Mucosa of stomach (tissue), 1 donor: ENCODE measurements around the gene SLC16A7.

Source experiments
- H3K27me3 ChIP-seq: one replicate; pipeline ENCODE4 v1.7.0; 2013; ENCODE audit warnings: mild to moderate bottlenecking, low read length; ENCODE audit not compliant: control insufficient read depth, insufficient read depth
- H3K36me3 ChIP-seq: one replicate; pipeline ENCODE4 v1.7.0; 2013; ENCODE audit warnings: low read length; ENCODE audit not compliant: control insufficient read depth, insufficient read depth
- H3K4me1 ChIP-seq: one replicate; pipeline ENCODE4 v1.7.0; 2013; ENCODE audit warnings: mild to moderate bottlenecking, low read length; ENCODE audit not compliant: control insufficient read depth, insufficient read depth
- H3K4me3 ChIP-seq: one replicate; pipeline ENCODE4 v1.7.0; 2013; ENCODE audit warnings: low read length
- H3K9ac ChIP-seq: one replicate; pipeline ENCODE4 v1.7.0; 2013; ENCODE audit warnings: mild to moderate bottlenecking, low read length, moderate library complexity
- H3K9me3 ChIP-seq: one replicate; pipeline ENCODE4 v1.7.0; 2013; ENCODE audit warnings: mild to moderate bottlenecking, low read length, moderate library complexity; ENCODE audit not compliant: control insufficient read depth
- donor health status: Pancreatic carcinoma.

SLC16A7 gene

DNA sequence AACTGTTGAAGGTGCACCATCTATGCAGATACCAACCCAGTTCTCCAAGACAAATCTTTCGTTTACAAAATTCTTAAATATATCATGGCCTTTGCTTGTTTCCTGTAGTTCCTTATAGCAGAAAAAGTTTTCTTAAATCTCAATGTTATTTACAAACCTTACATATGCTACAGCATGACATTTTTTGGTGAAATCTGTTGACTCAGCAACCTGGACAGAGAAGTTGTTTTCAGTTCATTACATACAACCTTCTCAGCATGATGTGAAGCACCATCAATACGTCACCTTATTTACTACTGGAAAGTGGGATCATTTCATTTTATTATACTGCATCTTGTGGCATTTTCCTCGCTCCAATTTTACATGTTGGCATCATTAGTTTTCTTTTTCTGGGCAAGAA lies 231.9 kb downstream of the SLC16A7 start:
- H3K4me3 ChIP-seq: no peak overlapping the region
- H3K36me3 ChIP-seq: no peaks in the 10 kb centered on the region
- no peak overlapping the region for H3K9ac ChIP-seq
- H3K27me3 ChIP-seq: no peaks in the 10 kb centered on the region
- no peaks in the 10 kb centered on the region for H3K9me3 ChIP-seq
- no peaks in the 10 kb centered on the region for H3K4me1 ChIP-seq

DNA sequence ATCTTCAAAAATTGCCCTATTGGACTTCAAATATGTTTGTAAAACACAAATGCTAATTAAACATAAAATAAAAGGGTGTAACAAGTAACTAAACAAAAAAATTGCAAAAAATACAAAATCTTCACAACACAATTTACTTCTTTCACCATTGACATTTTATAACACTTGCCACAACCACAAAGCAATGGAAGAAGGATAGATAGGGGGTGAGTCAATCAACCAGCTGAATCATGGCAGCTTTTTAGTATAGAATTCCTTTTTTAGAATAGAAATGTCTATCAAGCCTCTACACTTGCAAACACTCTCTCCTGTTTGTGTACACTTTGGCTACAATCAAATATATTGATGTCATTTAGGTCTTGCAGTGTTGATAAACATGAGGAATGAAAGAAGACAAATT lies 232.7 kb downstream of the SLC16A7 start:
- Histone ChIP-seq H3K27me3 (no peaks in the 10 kb centered on the region), H3K36me3 (no peaks in the 10 kb centered on the region), H3K9ac (no peak overlapping the region), H3K4me3 (no peak overlapping the region), H3K4me1 (no peaks in the 10 kb centered on the region), H3K9me3 (no peaks in the 10 kb centered on the region)

DNA sequence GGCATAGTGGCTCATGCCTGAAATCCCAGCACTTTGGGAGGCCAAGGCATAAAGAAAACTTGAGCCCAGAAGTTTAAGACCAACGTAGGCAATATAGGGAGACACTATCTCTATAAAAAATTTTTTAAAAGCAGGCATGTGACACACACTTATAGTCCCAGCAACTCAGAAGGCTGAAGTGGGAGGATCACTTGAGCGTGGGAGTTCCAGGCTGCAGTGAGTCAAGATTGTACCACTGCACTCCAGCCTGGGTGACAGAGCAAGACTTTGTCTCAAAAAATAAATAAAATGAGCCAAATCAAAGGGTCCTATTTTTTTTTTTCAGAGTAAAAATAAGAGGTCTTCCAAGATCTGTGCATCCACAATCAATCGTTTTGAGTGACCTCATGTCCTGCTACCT lies 237.6 kb downstream of the SLC16A7 start:
- Histone ChIP-seq H3K36me3 (no peaks in the 10 kb centered on the region), H3K9ac (no peak overlapping the region), H3K27me3 (no peaks in the 10 kb centered on the region), H3K4me3 (no peak overlapping the region), H3K9me3 (no peaks in the 10 kb centered on the region), H3K4me1 (no peaks in the 10 kb centered on the region)

DNA sequence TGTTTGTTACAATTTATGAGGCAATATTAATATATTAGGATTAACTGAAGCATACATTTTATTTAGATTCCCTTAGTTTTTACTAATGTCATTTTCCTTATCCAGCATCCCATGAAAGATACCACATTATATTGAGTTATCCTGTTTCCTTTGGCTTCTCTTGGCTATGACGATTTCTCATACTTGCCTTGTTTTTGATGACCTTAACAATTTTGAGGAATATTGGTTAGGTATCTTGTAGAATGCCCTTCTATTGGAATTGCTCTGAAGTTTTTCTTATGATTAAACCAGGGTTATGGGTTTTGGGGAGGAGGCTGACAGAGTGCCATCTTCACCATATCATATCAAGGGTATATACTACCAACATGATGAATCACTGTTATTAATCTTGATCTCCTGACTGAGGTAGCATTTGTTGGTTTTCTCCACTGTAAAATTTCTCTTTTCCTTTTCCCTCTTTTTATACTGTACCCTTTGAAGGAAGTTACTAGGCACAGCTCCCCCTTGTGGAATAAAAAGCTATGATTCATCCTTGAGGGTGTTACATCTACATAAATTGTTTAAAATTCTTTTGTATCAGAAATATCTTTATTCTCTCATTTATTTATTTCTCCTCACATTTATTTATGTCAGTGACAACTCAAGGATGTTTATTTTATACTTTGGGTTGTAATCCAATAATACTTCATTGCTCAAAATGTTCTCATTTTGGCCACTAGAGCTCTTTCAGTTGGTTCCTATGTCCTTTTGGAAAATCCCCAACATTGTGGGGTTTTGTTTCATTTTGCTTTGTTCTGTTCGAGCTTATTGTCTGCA lies 239.0 kb downstream of the SLC16A7 start:
- Histone ChIP-seq H3K9me3 (no peaks in the 10 kb centered on the region), H3K4me1 (no peaks in the 10 kb centered on the region), H3K36me3 (no peaks in the 10 kb centered on the region), H3K27me3 (no peaks in the 10 kb centered on the region), H3K4me3 (no peak overlapping the region), H3K9ac (no peak overlapping the region)
